ENCODE results near the gene AP1B1.
"Not testable (repeated sequence)": the region's sequence is repeated elsewhere in the genome, so short reads cannot be mapped to it uniquely, and the experiment has no call there.

The AP1B1 gene

DNA sequence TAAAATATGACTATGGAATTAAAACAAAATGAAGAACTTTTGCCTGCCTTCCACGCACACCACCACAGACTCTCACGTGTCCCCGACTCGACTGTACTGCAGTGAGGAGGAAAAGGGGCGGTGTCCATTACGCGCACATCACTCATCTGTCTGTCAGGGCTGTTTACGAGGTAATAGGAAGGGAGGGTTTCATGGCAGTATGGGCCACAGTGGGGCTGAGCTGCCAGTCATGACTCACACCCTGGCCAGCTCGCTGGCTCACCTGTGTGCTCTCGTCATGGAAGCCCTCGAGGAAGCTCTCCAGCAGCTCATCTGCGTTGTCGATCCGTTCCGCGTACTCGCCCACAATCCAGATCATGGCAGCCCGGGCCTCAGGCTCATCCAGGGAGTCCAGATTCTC lies 39.4 kb downstream of the AP1B1 start:
- no peak for DNase-seq (ENCODE audit: low read depth)

DNA sequence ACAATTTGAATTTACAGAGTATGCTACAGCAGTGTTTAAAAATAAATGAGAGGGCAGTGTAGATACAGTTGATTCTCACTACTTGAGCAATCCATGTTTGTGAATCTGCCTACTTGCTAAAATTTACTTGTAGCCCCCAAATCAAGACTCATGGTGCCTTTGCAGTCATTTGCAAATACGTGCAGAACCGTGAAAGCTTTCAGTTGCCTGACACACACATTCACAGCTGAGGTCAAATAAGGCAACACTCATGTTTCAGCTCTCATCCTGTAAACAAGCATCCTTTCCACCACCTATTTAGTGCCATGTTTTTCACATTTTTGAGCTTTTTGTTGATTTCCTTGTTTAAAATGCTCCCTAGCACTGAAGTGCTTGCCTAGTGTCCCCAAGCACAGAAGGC lies 40.3 kb downstream of the AP1B1 start:
- DNase-seq (ENCODE audit: low read depth), result no peak

- no peak for DNase-seq (ENCODE audit: low read depth)
These were observed 41.7 kb downstream of the AP1B1 start for GRCh38 chr22:29346659-29347058.

DNA sequence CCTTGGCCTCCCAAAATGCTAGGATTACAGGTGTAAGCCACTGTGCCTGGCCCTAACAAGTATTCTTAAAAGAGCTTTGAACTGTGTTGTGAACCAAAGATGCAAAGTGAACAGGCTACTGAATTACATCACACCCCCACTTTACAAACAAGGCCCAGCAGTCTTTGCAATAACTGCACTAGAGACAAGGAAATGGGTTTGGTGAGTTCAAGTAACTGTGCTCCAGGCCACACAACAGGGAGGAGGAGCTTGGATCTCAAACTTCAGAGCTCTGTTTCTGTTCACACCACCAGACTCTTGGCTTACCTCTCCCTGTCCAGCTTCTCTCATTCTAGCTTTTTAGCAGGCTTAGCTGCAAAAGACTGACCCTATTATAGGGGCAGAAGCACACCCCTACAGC lies 42.4 kb downstream of the AP1B1 start:
- DNase-seq (ENCODE audit: low read depth), result peak; percentile 68

DNA sequence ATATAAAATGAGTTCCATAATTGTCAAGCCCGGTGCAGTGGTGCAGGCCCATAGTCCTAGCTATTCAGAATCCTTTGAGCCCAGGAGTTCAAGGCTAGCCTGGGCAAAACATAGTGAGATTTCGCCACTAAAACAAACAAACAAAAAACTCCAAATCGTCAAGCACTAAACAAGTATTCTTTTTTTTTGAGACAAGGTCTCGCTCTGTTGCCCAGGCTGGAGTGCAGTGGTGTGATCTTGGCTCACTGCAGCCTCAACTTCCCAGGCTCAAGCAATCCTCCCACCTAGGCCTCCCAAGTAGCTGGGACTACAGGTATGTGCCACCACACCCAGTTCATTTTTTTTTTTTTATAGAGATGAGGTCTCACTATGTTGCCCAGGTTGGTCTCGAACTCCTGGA lies 43.5 kb downstream of the AP1B1 start:
- DNase-seq (ENCODE audit: low read depth), result not testable (repeated sequence)

- peak; percentile 98 for DNase-seq (ENCODE audit: low read depth)
These were observed 44.2 kb downstream of the AP1B1 start for GRCh38 chr22:29344137-29344536.

GRCh38 chr22:29343313-29343805 lies 45.0 kb downstream of the AP1B1 start:
- DNase-seq (ENCODE audit: low read depth), result peak; percentile 77

DNA sequence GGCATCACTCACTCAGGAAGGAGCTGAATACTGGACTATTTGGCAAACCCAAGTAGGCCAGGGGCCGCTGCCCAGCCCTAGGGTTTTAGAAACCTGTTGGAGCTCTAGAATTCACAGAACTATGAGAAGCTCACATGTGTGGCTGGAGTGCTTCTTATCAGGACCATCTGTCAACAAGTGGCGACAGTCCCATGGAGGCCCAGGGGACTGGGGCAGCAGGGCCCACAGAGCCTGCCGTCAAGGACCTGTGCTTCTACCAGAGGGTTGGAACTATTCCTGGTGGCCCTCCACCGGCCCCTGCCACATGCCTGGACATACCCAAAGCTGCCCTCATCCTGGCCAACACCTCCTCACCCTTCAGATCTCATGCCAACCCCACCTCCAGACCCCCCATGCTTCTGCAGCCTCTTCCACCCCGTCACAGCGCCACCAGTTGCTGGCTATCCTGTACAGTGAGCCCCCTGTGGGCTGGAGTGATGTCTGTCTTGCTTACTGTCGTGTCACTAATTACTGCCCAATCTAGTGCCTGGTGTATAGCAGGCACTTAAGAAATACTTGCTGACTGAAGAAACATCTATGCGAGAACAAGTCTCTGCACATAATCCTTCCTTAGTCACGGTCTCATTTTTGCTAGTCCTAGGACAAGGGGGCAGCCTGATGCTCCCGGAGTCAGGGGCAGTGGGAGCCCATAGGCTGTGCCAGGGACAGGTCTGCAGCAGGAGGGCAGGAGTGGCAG lies 45.6 kb downstream of the AP1B1 start:
- DNase-seq (ENCODE audit: low read depth), result no peak

- DNase-seq (ENCODE audit: low read depth), result no peak
These were observed 46.2 kb downstream of the AP1B1 start for GRCh38 chr22:29342177-29342576.

DNA sequence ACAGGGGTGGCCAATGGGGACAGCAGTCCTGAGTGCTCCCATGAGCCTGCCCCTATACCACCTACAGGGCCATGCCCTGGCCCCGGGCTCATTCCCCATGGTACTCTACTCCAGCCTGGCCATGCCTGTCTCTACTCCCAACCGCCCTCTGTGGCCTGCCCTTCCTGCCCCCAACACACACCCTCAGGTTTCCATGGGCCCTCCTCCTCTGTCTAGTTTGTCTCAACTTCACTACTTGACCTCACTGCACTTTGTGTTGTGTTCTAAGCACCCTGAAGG lies 46.6 kb downstream of the AP1B1 start:
- DNase-seq (ENCODE audit: low read depth), result no peak

GRCh38 chr22:29341056-29341848 lies 47.1 kb downstream of the AP1B1 start:
- no peak for DNase-seq (ENCODE audit: low read depth)

DNA sequence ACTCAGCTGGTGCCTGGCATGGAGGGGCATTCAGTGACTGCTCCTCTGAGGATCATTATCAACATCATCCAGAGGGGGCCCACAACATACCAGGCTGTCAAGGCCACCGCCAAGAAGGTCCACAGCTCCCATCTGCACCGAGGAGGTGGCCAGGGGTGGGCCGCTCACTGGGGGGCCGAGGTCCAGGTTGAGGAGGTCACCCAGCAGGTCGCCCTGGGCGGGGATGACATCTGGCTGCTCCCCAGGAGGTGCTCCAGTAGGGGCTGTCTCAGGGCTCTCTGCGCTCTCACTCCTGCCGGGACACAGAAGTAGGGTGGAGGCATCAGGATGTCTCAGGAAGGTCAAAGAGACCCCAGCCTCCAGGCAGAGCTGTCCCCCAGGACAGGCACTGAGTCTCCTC lies 47.8 kb downstream of the AP1B1 start:
- no peak for DNase-seq (ENCODE audit: low read depth)

DNA sequence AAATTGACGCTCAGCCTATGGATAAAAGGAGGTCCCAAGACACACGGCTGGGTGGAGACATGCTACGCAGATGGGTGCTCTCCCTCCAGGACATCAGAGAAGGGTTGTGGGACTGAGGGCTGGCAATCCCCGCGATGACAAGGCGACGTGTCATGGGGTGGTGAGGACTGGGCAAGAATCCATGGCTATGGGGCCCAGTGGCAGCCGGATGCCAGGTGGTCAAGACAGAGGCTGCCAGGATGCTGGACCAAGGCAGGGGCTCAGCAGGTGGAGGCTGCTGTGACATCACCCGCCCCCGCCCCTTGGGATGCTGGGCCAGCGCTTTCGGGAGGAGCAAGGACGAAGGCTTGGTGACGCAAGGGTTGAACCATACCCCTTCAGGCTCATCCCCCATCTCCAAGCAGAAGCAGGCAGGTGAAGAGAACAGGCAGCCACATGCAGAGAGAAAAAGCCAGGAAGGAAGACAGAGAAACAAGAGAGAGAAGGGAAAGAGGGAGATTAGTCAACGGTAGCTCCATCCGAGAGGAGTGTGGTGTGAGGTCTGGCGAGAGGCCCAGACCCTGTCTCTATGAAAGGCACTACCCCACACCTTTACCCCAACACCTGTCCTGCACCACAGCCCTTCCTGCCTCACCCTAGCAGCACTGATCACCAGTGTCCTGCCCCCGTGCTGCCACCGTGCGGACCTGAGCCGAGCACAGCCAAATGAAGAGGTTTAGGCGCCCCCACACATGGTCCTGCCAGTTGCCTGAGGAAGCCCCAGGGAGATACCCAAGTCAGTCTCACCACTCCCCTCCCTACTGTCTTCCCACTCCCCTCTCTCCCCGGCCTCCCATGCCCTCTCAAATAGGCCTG lies 48.8 kb downstream of the AP1B1 start:
- DNase-seq (ENCODE audit: low read depth), result no peak

DNA sequence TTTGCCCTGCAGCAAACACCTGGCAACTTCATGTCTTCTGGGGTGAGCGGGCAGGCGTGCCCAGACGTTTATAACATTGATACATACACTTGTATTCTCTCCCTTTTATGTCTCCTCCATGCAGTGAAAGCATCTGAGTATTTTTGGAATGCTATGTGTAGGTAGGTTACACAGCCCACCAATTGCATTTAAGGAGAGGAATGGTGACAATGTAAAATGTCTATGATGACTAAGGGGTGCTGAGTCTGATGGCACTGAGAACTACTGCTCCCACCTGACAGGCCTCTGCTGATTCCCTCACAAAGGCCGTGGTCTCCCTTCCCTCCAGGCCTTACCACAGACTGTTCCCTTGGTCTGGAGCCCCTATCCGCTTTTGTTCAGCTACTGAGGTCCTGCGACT lies 50.0 kb downstream of the AP1B1 start:
- DNase-seq (ENCODE audit: low read depth), result no peak

GRCh38 chr22:29337631-29338284 lies 50.6 kb downstream of the AP1B1 start:
- no peak for DNase-seq (ENCODE audit: low read depth)

DNA sequence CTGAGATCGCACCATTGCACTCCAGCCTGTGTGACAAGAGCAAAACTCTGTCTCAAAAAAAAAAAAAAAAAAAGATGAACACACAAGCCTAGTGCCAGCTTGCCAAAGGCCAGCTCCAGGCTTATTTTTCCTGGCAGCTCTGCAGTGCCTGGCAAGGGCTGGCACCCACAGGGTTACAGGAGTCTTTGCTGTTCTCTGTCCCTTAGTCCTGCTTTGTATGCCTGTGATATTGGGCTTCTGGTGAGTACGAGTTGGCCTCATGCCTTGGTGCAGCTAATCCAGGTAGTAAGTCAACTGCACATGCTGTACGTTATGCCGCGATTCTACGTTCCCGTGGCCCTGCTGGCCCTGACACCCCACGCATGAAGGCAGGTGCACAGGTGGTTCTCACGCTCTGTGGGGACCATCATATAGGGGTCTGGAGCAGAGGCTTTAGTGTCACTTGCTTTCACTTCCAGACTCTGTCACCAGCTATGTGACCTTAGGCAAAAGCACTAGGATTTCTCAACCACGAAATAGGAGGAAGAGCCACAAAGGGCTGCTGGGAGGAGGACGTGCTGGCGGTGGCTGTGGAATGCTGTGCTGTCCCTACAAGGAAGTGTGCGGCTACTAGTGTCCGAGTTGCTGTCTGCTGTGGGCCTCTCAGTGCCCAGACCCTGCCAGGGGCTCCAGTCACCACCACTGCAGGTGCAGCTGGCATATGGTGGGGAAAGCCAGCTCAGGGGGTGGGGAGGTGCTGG lies 51.4 kb downstream of the AP1B1 start:
- no peak for DNase-seq (ENCODE audit: low read depth)

- DNase-seq (ENCODE audit: low read depth), result no peak
These were observed 52.7 kb downstream of the AP1B1 start for GRCh38 chr22:29335656-29336055.

DNA sequence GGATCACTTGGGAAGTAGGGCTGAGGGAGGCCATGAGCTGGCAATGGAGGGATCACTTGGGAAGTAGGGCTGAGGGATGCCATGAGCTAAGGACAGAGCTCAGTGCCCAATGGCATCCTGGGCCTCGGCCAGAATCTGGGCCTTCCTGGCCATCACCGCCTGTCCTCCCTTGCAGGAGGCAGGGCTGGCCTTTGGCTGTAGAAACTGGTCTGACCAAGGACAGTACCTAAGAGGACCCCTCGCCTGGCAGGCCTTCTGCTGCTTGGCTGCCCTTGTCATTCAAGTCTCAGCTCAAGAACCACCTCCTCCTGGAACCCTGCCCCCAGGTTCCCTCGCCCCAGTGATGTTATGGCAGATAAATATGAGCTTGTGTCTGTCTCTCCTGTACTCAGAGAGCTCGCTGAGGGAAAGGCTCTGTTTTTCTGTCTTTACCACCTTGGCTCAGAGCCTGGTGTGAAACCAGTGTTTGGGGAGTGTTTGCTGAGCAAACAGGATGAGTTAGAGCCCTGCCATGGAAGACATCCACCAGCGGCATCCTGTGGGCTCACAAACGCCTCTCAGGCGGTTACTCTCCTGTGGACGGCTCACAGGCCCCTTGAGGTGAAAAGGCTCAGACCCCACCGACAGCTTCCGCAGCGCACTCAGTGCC lies 53.5 kb downstream of the AP1B1 start:
- no peak for DNase-seq (ENCODE audit: low read depth)

DNA sequence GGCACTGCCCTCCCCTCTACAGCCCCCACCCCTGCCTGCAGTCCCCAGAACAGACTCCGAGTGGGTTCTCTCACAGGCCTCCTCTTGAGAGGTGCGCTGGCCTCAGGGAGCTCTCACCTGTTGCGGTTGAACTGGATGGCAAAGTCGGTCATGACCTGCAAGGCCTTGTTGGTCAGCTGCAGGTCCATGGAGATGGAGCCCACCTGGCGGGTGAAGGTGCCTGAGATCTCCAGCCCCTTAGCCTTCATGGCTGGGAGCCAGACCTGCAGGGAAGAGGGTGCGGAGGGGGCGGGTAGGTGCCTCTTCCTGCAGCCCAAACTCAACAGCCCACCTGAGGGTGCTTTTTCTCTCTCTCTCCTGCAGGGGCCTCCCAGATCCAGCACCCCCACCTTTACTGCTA lies 54.2 kb downstream of the AP1B1 start:
- no peak for DNase-seq (ENCODE audit: low read depth)

- no peak for DNase-seq (ENCODE audit: low read depth)
These were observed 55.4 kb downstream of the AP1B1 start for GRCh38 chr22:29332886-29333496.
